ENCODE measurements around the gene SOX5.

The SOX5 gene

GRCh38 chr12:23671881-23672280 is 277.6 kb downstream of the SOX5 start:
- no peak for DNase-seq

DNA sequence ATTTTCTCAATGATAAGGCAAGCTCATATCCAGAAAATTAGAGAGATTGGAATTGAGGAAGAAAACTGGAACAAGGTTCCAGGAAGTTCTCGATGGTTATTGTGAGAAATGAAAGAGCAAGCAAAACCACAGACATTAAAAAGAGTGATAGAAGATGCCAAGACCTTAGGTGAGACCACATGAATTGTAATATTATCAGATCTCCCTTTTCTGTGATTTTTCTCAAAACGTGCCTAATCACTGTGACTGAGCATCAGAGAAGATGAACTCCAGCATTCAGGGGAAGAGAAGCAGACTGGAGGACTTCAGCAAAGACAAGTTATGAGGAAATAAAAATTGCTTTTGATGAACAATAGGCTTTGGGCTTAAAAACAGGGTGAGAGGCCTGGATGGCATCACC is 278.8 kb downstream of the SOX5 start:
- no peak for DNase-seq

DNA sequence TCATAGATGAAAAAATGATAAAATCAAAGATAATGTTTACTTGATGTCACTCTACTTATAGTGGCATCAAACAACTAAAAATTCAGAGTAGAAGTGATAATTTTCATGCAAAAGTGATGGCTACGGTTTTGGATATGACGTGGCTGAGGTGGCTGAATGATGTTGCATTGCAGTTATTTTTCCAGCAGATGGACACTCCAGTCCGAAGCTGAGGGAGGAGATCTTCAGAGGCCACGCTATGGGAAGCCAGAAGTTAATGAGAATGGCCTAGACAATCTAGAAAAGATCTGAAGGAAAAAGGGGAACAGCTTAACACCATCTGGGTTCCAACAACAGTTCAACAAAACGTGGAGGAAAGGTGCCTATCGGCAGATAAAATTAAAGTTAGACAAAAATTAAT is 279.8 kb downstream of the SOX5 start:
- DNase-seq: no peak

DNA sequence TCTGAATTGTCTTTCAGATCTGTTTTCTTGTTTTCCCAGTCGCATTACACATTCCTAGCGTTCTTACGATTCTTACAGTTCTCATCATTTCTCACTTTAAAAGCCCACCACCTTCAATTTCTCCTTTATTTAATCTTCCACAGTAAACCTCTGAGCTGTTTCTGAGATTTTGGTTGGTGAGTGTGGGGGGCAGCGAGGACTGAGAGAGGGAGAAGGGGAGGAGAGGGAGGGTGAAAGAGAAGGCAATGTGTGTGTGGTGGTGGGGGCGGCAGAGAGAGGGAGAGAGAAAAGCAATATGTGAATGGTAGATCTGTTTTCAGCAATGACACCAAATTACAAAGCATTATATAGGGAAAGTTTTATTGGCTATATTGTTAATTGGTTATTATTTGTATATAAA is 282.6 kb downstream of the SOX5 start:
- no peak for DNase-seq

DNA sequence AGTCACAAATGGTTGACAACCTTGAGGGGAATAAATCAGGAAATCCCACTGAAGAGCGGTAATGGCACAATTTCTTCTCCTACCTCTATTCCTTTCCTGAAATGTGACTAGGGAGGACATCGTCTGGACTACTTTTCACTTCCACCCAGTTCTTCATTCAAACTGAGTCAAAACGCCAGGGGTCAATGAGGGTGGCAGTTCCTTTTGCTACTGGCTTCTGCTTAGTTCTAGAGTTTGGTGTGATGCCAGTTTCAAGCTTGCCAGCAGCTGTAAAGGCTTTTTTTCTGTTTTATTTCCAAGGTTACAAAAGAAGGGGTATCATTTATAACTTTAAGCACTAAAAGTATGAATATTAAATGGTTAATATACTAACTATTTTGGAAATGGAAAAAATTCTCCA is 286.5 kb downstream of the SOX5 start:
- no peak for DNase-seq

GRCh38 chr12:23659131-23659530 is 290.3 kb downstream of the SOX5 start:
- DNase-seq: no peak

GRCh38 chr12:23657598-23657997 is 291.9 kb downstream of the SOX5 start:
- no peak for DNase-seq

DNA sequence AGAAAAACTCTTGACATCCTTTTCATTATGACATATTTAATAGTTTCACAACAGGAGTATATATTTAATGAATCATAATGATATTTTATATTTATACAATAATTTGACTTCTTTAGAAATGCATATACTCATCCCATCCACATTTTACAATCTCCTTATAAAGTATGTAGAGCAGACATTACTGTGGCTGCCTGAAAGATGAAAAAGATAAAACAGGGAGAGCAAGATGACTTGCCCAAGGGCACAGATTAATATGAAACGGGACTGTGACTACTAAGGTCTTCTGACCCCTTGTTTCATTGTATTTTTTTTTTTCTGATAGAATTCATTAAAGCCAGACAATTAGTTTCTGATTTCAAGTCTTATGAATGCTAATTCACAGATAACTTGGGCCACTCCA is 293.6 kb downstream of the SOX5 start:
- DNase-seq: no peak

DNA sequence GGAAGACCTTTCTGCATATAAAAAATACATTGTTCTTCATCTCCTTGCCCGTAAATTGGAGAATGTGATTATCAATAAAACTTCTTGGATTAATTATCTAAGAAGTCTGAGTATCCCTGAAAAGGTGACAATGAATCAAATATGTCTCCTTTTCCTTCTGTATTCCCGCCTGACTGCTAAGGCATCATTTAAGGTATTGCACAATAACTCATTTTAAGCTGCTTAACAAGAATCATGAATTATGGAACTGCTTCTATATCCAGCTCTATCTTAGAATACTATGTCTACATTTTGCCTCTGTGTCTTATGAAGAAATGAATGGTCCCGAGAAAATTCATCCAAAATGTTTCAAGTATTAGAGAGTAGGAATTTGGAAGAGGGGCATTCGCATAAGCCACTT is 294.4 kb downstream of the SOX5 start:
- DNase-seq: no peak

- no peak for DNase-seq
Observed at GRCh38 chr12:23648546-23648945, 300.9 kb downstream of the SOX5 start.

DNA sequence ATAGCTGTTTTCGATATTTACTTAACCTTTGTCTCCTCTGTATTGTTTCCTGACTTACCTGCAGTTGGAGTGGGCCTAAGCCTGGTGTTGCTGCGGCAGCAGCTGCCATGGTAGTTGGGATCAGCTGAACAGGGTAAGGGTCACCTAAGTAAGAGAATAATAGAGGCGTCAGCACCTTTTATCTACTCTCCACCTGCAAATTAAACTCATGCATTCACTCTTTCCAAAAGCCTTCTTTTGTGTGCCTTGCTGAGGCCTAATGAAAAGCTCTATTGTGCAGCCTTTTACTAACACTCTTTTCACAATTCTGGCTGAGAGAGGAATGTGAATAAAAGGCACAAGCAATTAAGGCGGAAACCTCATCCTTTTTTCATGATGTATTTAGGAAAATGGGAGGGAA is 308.7 kb downstream of the SOX5 start:
- DNase-seq: no peak

DNA sequence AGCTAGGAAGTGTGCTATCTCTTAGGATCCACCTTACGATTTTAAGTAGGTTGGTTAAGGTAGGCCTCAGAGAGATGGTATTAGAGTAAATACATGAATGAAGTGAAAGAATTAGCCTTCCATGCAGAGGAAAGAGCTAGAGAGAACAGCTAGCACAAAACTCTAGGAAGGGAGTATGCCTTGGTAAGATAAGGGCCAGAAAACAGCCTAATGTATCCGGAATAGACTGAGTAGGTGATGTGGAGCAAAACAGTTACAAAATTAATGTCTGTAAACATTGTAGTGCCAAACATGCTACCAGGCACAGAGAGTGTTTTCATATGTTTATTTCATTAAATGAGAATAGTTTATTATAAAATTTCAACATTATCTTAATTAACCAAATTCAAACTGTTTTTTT is 315.1 kb downstream of the SOX5 start:
- no peak for DNase-seq

GRCh38 chr12:23631786-23632377 is 317.6 kb downstream of the SOX5 start:
- DNase-seq: no peak

GRCh38 chr12:23630524-23630923 is 318.9 kb downstream of the SOX5 start:
- DNase-seq: no peak

DNA sequence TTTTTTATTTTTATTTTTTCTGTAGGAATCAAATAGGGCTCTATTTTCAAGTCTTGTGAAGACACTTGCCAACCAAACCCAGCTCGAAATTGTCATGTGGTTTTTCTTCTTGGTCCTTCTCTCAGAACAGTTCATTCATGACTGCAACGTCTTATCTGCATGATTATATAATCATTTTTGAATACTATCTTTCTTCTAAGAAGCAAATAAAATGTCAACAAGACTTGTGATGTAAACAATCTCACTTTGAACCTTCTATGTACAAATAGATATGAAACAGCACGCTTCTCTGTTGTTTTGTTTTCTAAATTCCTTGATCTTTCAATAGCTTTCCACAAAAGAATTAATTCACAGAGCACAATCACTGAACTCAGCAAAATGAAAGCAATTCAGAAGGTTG is 320.7 kb downstream of the SOX5 start:
- DNase-seq: no peak

DNA sequence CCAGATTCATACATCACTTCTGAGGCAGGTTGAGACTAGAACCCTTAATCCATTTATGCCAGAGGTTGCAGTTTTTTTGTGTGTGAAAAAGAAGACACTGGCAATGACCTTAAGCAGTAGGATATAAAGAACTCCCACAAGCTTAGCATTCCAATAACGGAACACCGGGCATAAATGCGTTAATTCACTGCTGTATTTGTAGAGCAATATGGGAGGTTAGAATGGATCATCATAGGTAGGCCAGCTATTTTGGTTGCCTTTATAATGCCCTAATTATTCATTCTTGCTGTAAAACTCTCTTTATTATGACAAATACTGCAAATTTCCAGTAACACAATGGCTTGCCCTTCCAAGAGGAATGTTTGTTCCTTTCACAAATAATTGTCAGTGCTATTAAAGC is 322.7 kb downstream of the SOX5 start:
- DNase-seq: no peak

DNA sequence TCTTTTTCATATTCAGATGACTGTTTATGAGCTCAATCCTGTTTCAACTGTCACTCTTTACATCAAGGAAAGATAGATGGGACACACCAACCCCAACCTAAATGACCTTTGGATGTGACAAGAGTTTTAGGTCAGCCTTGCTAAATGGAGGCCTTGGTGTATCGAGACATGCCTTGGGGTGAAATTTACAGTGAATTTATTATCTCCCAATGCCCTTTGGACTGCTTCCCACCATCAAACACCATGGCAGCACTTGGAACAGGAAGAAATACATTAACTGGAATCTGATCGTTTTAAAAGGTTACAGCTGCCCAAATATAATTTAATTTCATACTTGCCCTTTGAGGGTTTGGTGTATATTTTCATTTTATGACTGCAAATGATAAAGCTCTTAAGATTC is 327.6 kb downstream of the SOX5 start:
- no peak for DNase-seq

- no peak for DNase-seq
Observed at GRCh38 chr12:23618718-23619117, 330.8 kb downstream of the SOX5 start.

DNA sequence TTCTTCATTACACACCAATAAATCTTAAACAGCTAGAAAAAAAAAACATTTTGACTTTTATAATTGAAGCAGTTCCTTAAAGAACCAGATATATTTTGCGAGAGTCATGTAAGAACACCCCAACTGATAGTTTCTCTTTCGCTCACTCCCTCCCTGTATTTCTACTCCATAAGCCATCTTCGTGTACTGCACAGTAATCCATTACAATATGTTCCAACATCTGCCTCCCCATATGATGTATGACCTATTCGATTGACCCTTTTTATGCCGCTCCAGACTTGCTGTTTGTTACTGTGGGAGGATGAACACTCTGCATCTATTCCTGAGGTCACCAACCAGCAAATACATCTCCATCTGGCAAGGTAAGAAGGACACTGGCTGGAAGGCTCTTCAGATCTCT is 331.7 kb downstream of the SOX5 start:
- DNase-seq: no peak

GRCh38 chr12:23614280-23614679 is 335.2 kb downstream of the SOX5 start:
- DNase-seq: no peak

DNA sequence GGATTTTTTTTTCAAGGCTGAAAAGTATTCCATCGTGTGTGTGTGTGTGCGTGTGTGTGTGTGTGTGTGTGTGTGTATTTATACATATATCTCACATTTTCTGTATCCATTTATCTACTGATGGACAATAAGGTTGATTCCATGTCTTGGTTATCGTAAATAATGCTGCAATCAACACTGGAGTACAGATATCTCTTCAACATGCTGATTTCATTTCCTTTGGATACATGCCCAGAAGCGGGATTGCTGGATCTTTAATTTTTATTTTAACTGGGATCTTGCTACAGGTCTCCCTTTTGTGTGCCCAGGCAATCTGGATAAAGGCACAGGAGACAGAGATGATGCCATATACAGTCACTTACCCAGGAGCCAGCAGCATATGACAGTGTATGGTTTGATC is 338.1 kb downstream of the SOX5 start:
- no peak for DNase-seq

- no peak for DNase-seq
Observed at GRCh38 chr12:23600919-23601318, 348.6 kb downstream of the SOX5 start.

DNA sequence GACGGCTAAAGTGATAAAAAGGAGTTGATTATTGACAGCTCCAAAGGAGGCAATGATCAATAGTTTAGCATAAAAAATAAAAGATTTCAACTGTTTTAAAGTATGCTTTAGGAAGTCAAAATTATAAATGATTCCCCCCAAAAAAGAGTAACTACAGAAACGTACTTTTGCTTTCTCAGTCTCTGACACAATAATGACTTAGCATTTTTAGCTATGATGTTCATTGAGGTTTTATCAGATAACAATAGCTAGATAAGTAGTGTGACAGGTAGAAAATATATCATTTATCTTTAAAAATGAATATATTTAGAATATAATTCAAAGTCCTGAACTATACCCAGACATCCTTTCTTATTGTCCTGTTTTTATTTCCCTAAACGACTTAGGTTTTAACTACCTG is 352.9 kb downstream of the SOX5 start:
- DNase-seq: no peak

GRCh38 chr12:23587833-23588559 is 361.5 kb downstream of the SOX5 start:
- no peak for DNase-seq

GRCh38 chr12:23585782-23586163 is 363.7 kb downstream of the SOX5 start:
- no peak for DNase-seq

Data from left hindlimb (tissue), 1 donor.